ENCODE data around the gene CRACR2A. TPM values are rescaled to one million over a fixed set of nuclear protein-coding genes. Genes with fewer than 3 reads are reported as not detected.

CRACR2A gene
- total and polyA plus RNA-seq, 2 of the 8 experiments (the other 6 are each of a cell fraction or from before 2014, with no cell fraction given): 0.85 to 3.2 TPM

DNA sequence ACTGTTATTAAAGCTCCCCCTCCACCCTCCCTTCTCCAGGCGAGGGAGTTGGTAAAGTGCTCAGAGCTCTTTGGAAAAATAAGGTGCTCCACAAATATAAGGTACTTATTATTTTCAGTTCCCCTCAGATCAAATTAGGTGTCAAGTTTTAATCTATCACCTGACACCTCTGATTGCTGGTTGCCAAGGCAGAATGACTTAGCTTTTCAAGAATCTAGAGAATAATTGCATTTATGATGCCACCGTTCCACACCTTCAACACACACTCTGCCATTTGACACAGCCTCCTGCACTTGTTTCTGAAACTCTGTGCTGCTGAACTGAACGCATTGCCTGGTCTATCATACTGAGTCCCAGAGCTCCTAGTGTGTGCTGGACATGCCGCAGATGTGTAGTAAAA lies 128.6 kb downstream of the CRACR2A start:
- Histone ChIP-seq H3K4me2 (ENCODE audit: insufficient read depth in 1 of 2, low read depth in 2 of 2, low read length in 2 of 2) (no peak overlapping the region), H3K9ac (replicated peaks in 1 of 4; ENCODE audit: extremely low read depth in 1 of 4, low read depth in 3 of 4, low read length in 3 of 4) (no peak overlapping the region), H2BK120ac (replicated peaks; ENCODE audit: low read depth, low read length) (no peak overlapping the region), H3K23me2 (ENCODE audit: low read depth, low read length) (no peaks in the 10 kb centered on the region), H4K5ac (ENCODE audit: insufficient read length, low read depth, low read length) (no peak overlapping the region), H3K4ac (replicated peaks; ENCODE audit: insufficient read length, low read depth, low read length) (no peak overlapping the region), H2BK12ac (ENCODE audit: low read depth, low read length) (no peak overlapping the region), H3K23ac (ENCODE audit: insufficient read length) (no peak overlapping the region), H3K14ac (ENCODE audit: insufficient read length) (no peak overlapping the region), H3K27me3 (replicated peaks in 1 of 4; ENCODE audit: control insufficient read depth in 3 of 4, extremely low read depth in 1 of 4, insufficient read depth in 3 of 4, low read length in 3 of 4) (no peaks in the 10 kb centered on the region), H3K36me3 (ENCODE audit: control insufficient read depth in 2 of 4, insufficient read depth in 4 of 4, low read length in 3 of 4) (no peaks in the 10 kb centered on the region), H2BK20ac (ENCODE audit: low read length) (no peak overlapping the region), H2BK5ac (ENCODE audit: low read depth, low read length) (no peak overlapping the region), H3K4me3 (ENCODE audit: extremely low read depth in 1 of 4, insufficient read depth in 2 of 4, low read depth in 3 of 4, low read length in 4 of 4) (no peak overlapping the region), H3K18ac (ENCODE audit: extremely low read depth, low read length) (no peak overlapping the region), H2AK5ac (ENCODE audit: low read depth, low read length) (no peak overlapping the region), H3K56ac (replicated peaks; ENCODE audit: insufficient read length, low read depth, low read length) (no peak overlapping the region), H4K91ac (replicated peaks; ENCODE audit: insufficient read length, low read length) (no peak overlapping the region), H4K20me1 (replicated peaks in 1 of 2; ENCODE audit: control insufficient read depth in 1 of 2, insufficient read depth in 2 of 2, low read length in 2 of 2) (no peaks in the 10 kb centered on the region), H2AFZ (ENCODE audit: low read length) (no peak overlapping the region), H3K9me3 (ENCODE audit: insufficient read depth in 2 of 2, low read depth in 1 of 2, low read length in 1 of 2) (no peaks in the 10 kb centered on the region), H3K79me2 (ENCODE audit: control insufficient read depth in 1 of 2, insufficient read depth in 2 of 2, low read length in 2 of 2) (no peaks in the 10 kb centered on the region), H4K8ac (ENCODE audit: extremely low read depth, insufficient read depth, low read length) (no peak overlapping the region), H2BK15ac (ENCODE audit: low read length) (no peak overlapping the region), H3K4me1 (replicated peaks in 1 of 4; ENCODE audit: control insufficient read depth in 3 of 4, insufficient read depth in 4 of 4, low read length in 3 of 4) (no peaks in the 10 kb centered on the region; a peak in 1 of 7 replicates), H3K79me1 (ENCODE audit: low read depth, low read length) (no peaks in the 10 kb centered on the region), H3K27ac (ENCODE audit: low read depth, low read length) (no peak overlapping the region)
- no peak for FAIRE-seq
- no peak for TF ChIP-seq BRCA1 (IDR thresholded peaks at IDR 0.05; ENCODE audit: low read depth, low read length)
- TF ChIP-seq TCF12 (IDR thresholded peaks at IDR 0.05; ENCODE audit: low read depth, low read length): no peak
- TF ChIP-seq KDM4A (IDR thresholded peaks at IDR 0.05; ENCODE audit: low read depth, low read length, severe bottlenecking): no peak
- TF ChIP-seq SP2 (IDR thresholded peaks at IDR 0.05; ENCODE audit: low read length): no peak
- no peak for TF ChIP-seq CHD1 (IDR thresholded peaks at IDR 0.05; ENCODE audit: low read depth, low read length)
- DNase-seq (ENCODE audit: low read depth in 1 of 2, low spot score in 2 of 2): no peak
- WGBS, 2 experiments (ENCODE audit: extremely low coverage in 1 of 2, insufficient coverage in 1 of 2, insufficient read length in 1 of 2, insufficient replicate concordance in 2 of 2, low coverage in 1 of 2, low lambda C conversion rate in 2 of 2, missing lambda C conversion rate in 1 of 2): 86% methylated on average over 4 of the region's 4 CpGs; no CpG with 5 or more reads in 1 of the 2 experiments
- CTCF ChIA-PET (ENCODE audit: partially characterized antibody): interaction anchor here (0.7 to 1.2 kb wide), 5 partner anchors 26 to 417 kb away, joined by 3 to 6 read pairs (median 3); no protein-coding TSS in a partner anchor
- POLR2A ChIA-PET (ENCODE audit: partially characterized antibody): no interaction called here
